NB4 (cell line): ENCODE results near the gene CPN2.

Source experiments
- DNase-seq: peaks from one replicate; pipeline ENCODE4 v3.0.0; 2010; ENCODE audit warnings: low read depth
- H3K4me3 ChIP-seq: one replicate; pipeline ENCODE4 v1.5.1; 2011; ENCODE audit warnings: mild to moderate bottlenecking, low read depth, low read length, moderate library complexity
- CTCF ChIP-seq: IDR thresholded peaks from one replicate; pipeline ENCODE4 v1.5.1; 2012; ENCODE audit warnings: low read depth, low read length
- MAX ChIP-seq: IDR thresholded peaks from 2 replicates; pipeline ENCODE4 v1.6.1; 2011; ENCODE audit warnings: low read depth, low read length
- MYC ChIP-seq: IDR thresholded peaks from 2 replicates; pipeline ENCODE4 v1.6.1; 2011; ENCODE audit warnings: low read depth, low read length
- POLR2A ChIP-seq: IDR thresholded peaks from 2 replicates; pipeline ENCODE4 v1.6.1; 2011; ENCODE audit warnings: mild to moderate bottlenecking; ENCODE audit not compliant: insufficient read length; ENCODE audit errors: extremely low read depth

Gene CPN2

DNA sequence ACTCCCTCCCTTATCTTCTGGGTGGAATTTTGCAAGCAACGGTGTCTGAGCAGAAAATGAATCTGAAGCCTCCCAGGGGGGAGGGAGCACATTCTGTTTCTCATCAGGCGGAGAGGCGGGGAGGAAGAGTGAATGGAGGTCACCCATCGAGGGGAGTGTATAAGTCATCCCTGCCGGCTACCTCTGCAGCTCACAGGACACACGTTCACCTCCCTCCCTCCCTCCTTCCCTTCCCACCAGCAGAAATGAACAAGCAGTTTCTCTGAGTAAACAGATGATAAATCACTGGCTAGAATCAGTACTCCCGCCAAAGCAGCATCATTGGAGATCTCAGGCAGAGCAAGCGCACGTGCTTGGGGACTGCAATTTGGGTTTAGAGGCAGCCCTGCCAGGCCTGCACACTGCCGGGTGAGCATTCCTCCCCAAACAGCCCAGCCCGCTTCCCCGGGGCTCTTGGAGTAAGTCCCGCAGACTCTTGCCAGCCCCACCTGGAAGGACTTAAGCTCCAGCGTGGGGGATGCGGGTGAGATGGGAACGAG, 38.3 kb downstream of the CPN2 start:
- DNase-seq = no peak
- TF ChIP-seq MYC (no peak), MAX (no peak), POLR2A (no peak), CTCF (no peak)
- no peak overlapping the region for H3K4me3 ChIP-seq

- TF ChIP-seq MYC (no peak), CTCF (no peak), POLR2A (no peak), MAX (no peak)
- no peak for DNase-seq
- H3K4me3 ChIP-seq = no peak overlapping the region
These were observed 38.9 kb downstream of the CPN2 start for GRCh38 chr3:194312186-194312742.

- no peak for DNase-seq
- no peak for TF ChIP-seq POLR2A
- TF ChIP-seq CTCF = no peak
- TF ChIP-seq MYC = no peak
- no peak for TF ChIP-seq MAX
- H3K4me3 ChIP-seq = no peak overlapping the region
These were observed 40.1 kb downstream of the CPN2 start for GRCh38 chr3:194311000-194311399.

- no peak for DNase-seq
- TF ChIP-seq MAX (no peak), MYC (no peak), CTCF (no peak), POLR2A (no peak)
These were observed 40.9 kb downstream of the CPN2 start for GRCh38 chr3:194310060-194310835.

DNA sequence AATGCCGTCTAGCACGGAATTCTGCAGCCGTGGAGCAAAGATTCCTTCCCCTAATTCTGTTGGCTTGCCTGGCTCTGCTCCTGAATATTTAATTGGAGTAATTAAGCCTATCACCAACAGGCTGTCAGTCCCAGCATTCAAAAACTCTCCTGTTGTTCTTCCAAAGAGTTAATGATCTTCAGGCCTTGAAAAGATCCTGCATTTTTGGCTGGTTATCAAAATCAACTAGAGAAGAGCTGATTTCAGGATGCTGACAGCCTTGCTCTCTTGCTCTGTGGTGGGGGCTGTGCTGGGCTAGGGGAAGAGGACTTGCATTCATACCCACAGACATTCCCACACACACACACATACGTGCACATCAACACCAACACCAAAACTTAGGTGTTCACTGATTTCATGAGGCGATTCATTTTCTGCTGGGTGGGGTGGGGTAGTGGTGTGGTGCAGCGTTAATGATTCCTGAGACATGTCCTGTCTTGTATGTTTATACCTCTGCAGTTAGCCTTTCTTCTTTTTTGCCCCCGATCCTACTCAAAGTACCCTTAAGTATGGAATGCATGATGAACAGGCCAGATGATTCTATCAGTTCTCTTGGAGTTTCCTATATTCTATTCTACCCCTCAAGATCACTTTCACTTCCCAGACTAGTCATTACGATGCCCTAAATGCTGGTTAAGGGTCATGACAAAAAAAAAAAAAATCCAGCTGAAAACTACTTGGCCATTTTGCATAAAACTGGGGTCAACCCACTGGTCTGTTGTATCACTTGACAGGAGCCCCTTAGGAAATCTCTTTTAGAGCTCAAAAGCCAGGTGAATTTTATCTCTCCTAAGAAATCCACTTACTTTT, 42.3 kb downstream of the CPN2 start:
- H3K4me3 ChIP-seq = no peak overlapping the region
- no peak for TF ChIP-seq MYC
- no peak for TF ChIP-seq MAX
- TF ChIP-seq CTCF = no peak
- TF ChIP-seq POLR2A = no peak
- no peak for DNase-seq

More at GRCh38 chr3:194310060-194310835, 40.9 kb downstream of the CPN2 start:
- H3K4me3 ChIP-seq = no peak overlapping the region
